ENCODE results near the gene PHACTR3. TPM values are rescaled to one million over a fixed set of nuclear protein-coding genes. Genes with fewer than 3 reads are reported as not detected.

PHACTR3 gene
- total RNA-seq, 1 donor, result not detected

DNA sequence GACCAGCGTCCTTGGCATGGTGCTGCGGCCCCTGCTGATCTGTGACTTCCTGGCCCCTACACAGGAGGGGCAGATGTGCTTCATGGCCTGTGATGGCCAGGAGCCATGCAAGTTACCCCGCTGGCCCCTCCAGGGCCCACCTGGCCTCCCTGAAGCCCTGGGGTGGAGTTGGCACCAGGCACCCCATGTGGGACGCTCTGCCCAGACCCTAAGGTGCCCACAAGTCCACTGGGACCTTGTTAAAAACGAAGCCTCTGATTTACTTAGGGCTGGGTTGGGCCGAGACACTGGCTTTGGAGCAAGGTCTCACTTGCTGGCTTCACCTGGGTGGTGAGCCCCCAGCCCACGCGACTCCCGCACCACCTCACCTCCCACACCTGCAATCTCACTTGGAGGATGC, 139.0 kb downstream of the PHACTR3 start:
- no peaks in the 10 kb centered on the region for H3K27me3 ChIP-seq (ENCODE audit: insufficient read depth, low read length)
- no peaks in the 10 kb centered on the region for H3K79me2 ChIP-seq (ENCODE audit: insufficient read depth, low read length)
- no peak overlapping the region for H2AFZ ChIP-seq (ENCODE audit: low read length)
- no peak for DNase-seq (ENCODE audit: insufficient read length, low spot score, missing footprints)
- H3K4me1 ChIP-seq (ENCODE audit: insufficient read depth, low read length), result no peaks in the 10 kb centered on the region
- no peak overlapping the region for H3K4me2 ChIP-seq (ENCODE audit: insufficient read depth, low read length)
- H3K4me3 ChIP-seq (ENCODE audit: insufficient read depth, low read length), result no peak overlapping the region
- TF ChIP-seq, protein P1, sequence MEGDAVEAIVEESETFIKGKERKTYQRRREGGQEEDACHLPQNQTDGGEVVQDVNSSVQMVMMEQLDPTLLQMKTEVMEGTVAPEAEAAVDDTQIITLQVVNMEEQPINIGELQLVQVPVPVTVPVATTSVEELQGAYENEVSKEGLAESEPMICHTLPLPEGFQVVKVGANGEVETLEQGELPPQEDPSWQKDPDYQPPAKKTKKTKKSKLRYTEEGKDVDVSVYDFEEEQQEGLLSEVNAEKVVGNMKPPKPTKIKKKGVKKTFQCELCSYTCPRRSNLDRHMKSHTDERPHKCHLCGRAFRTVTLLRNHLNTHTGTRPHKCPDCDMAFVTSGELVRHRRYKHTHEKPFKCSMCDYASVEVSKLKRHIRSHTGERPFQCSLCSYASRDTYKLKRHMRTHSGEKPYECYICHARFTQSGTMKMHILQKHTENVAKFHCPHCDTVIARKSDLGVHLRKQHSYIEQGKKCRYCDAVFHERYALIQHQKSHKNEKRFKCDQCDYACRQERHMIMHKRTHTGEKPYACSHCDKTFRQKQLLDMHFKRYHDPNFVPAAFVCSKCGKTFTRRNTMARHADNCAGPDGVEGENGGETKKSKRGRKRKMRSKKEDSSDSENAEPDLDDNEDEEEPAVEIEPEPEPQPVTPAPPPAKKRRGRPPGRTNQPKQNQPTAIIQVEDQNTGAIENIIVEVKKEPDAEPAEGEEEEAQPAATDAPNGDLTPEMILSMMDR (IDR thresholded peaks at IDR 0.05; ENCODE audit: extremely low read depth, low read depth, low read length), result no peak
- no peak overlapping the region for H3K27ac ChIP-seq (ENCODE audit: low read depth, low read length)
- H4K20me1 ChIP-seq (ENCODE audit: insufficient read depth, low read length), result no peaks in the 10 kb centered on the region
- H3K9me3 ChIP-seq (ENCODE audit: low read depth, low read length), result no peaks in the 10 kb centered on the region
- no peaks in the 10 kb centered on the region for H3K36me3 ChIP-seq (ENCODE audit: insufficient read depth, low read length)

DNA sequence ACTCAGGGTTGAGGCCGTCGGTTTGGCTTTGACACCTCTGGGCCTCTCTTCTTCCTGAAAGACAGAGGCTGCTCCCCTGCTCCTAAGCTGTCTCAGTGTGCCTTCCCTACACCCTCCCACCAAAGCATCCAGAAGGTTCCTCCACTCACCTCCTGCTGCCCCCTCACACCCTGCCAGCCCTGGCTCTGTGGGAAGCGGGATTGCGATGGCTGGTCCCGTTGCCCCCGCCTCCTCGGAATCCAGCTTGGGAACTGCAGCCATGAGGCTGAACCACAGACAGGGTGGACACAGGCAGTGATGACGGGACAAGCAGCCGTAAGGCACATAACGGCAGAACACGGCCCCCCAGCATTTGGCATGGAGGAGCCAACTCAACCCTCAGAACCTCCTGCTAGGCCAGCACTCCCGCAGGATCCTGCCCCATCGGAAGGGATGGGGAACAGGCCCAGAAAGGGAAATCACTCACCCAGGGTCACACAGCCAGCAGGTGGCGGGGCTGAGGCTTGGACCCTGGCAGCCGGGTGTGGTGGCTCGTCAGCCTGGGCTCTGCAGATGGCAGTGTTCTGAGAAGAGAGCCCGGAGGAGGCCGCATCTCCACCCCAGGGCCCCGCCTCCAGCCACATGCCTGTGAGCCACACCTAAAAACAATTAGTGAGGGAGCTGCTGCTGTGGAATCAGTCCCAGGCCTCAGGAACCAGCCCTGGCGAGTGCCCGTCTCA, 139.6 kb downstream of the PHACTR3 start:
- H3K4me3 ChIP-seq (ENCODE audit: insufficient read depth, low read length), result no peak overlapping the region
- no peaks in the 10 kb centered on the region for H4K20me1 ChIP-seq (ENCODE audit: insufficient read depth, low read length)
- H3K4me1 ChIP-seq (ENCODE audit: insufficient read depth, low read length), result peaks cover under 1% of the 10 kb centered on the region
- H3K27me3 ChIP-seq (ENCODE audit: insufficient read depth, low read length), result no peaks in the 10 kb centered on the region
- TF ChIP-seq, protein P1 (IDR thresholded peaks at IDR 0.05; ENCODE audit: extremely low read depth, low read depth, low read length), result no peak
- no peak overlapping the region for H3K27ac ChIP-seq (ENCODE audit: low read depth, low read length)
- no peaks in the 10 kb centered on the region for H3K9me3 ChIP-seq (ENCODE audit: low read depth, low read length)
- no peak overlapping the region for H3K4me2 ChIP-seq (ENCODE audit: insufficient read depth, low read length)
- H2AFZ ChIP-seq (ENCODE audit: low read length), result no peak overlapping the region
- H3K79me2 ChIP-seq (ENCODE audit: insufficient read depth, low read length), result no peaks in the 10 kb centered on the region
- no peak for DNase-seq (ENCODE audit: insufficient read length, low spot score, missing footprints)
- H3K36me3 ChIP-seq (ENCODE audit: insufficient read depth, low read length), result no peaks in the 10 kb centered on the region

DNA sequence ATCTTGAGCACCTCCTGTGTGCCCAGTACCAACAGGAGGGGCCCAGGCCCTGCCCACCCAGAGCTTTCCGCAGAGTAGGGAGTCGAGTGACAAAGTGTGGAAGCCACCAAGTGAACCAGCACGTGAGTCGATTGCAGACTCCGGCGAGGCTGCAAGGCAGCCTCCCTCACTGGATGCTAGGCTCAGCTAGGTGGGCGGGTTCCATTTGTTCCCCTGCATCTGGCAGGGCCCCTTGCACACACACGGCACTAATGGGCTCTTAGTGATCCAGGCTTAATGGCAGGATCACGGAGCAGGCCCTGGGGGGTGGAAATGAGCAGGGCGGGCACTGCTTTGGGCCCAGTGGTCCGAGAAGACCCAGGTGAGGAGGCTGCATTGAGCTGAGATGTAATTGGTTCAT, 140.4 kb downstream of the PHACTR3 start:
- Histone ChIP-seq H2AFZ (ENCODE audit: low read length) (no peak overlapping the region), H3K27ac (ENCODE audit: low read depth, low read length) (no peak overlapping the region), H3K79me2 (ENCODE audit: insufficient read depth, low read length) (no peaks in the 10 kb centered on the region), H3K36me3 (ENCODE audit: insufficient read depth, low read length) (no peaks in the 10 kb centered on the region), H3K4me3 (ENCODE audit: insufficient read depth, low read length) (no peak overlapping the region), H3K9me3 (ENCODE audit: low read depth, low read length) (no peaks in the 10 kb centered on the region), H3K4me2 (ENCODE audit: insufficient read depth, low read length) (no peak overlapping the region), H4K20me1 (ENCODE audit: insufficient read depth, low read length) (no peaks in the 10 kb centered on the region), H3K27me3 (ENCODE audit: insufficient read depth, low read length) (no peaks in the 10 kb centered on the region), H3K4me1 (ENCODE audit: insufficient read depth, low read length) (peaks cover 3% of the 10 kb centered on the region)
- TF ChIP-seq, protein P1 (IDR thresholded peaks at IDR 0.05; ENCODE audit: extremely low read depth, low read depth, low read length), result no peak
- no peak for DNase-seq (ENCODE audit: insufficient read length, low spot score, missing footprints)

DNA sequence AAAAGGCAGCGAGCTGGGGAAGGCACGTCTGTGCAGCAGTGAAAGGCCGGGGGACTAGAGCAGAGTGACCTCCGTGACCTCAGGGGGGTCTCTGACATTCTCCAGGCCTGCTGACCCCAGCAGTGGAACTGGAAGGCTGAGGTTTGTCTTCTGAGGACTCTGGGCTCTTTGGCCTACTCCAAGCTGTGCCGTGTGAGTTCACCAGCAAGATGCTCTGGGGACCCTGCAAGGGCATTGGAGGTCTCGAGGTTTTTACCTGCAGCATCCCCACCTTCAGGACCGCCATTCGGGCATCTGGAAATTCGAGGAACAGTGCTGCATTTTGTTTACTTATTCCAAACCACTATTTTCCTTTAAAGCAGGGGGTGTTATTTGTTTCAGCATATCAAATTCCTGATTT, 140.9 kb downstream of the PHACTR3 start:
- Histone ChIP-seq H3K4me1 (ENCODE audit: insufficient read depth, low read length) (peaks cover 3% of the 10 kb centered on the region), H3K9me3 (ENCODE audit: low read depth, low read length) (no peaks in the 10 kb centered on the region), H3K4me3 (ENCODE audit: insufficient read depth, low read length) (no peak overlapping the region), H3K4me2 (ENCODE audit: insufficient read depth, low read length) (no peak overlapping the region), H3K36me3 (ENCODE audit: insufficient read depth, low read length) (no peaks in the 10 kb centered on the region), H3K79me2 (ENCODE audit: insufficient read depth, low read length) (no peaks in the 10 kb centered on the region), H4K20me1 (ENCODE audit: insufficient read depth, low read length) (no peaks in the 10 kb centered on the region), H3K27ac (ENCODE audit: low read depth, low read length) (no peak overlapping the region), H2AFZ (ENCODE audit: low read length) (no peak overlapping the region), H3K27me3 (ENCODE audit: insufficient read depth, low read length) (no peaks in the 10 kb centered on the region)
- DNase-seq (ENCODE audit: insufficient read length, low spot score, missing footprints), result no peak
- TF ChIP-seq, protein P1 (IDR thresholded peaks at IDR 0.05; ENCODE audit: extremely low read depth, low read depth, low read length), result no peak

All from osteoblast (primary cell).